Endothelial cell of umbilical vein (primary cell): ENCODE measurements around the gene TEK. TPM values are rescaled to one million over a fixed set of nuclear protein-coding genes. Genes with fewer than 3 reads are reported as not detected.

Experiments used
- BruUV-seq: library from RNA; stranded (reverse); fragments of 400-500 nt; replicated peaks from 2 replicates; lab custom pipeline; 2021; lab: Mats Ljungman, UMichigan
- CTCF ChIA-PET: fragments of 300-600, 350-600 bp; sonication (Branson Sonifier 250); formaldehyde crosslinking; loops from one replicate; lab custom pipeline; 2021; ENCODE audit warnings: antibody characterized with exemption, inconsistent platforms; lab: Charles Lee
- POLR2A ChIA-PET: fragments of 300-600, 350-600 bp; sonication (Branson Sonifier 250); formaldehyde crosslinking; loops from one replicate; lab custom pipeline; 2021; ENCODE audit warnings: antibody characterized with exemption, inconsistent platforms; lab: Charles Lee
- DNase-seq: peaks from one replicate; pipeline ENCODE4 v3.0.0-alpha.2; 2011; ENCODE audit warnings: low read depth, low spot score
- FAIRE-seq: peaks from 2 replicates; lab custom pipeline; 2011; peaks lifted over from hg19 to GRCh38; lab: Jason Lieb, UNC
- H2AFZ ChIP-seq: 2 replicates; pipeline ENCODE4 v1.6.0; 2012; ENCODE audit warnings: low read depth, low read length, control low read depth, inconsistent platforms
- H3K27ac ChIP-seq: 2 replicates; pipeline ENCODE4 v1.5.1; 2011; ENCODE audit warnings: low read depth, mild to moderate bottlenecking, control low read depth, low read length, moderate library complexity; ENCODE audit not compliant: insufficient read depth
- H3K27me3 ChIP-seq, 2 experiments: 2 replicates each; pipeline versions ENCODE4 v1.6.0 to v1.6.1; 2011; ENCODE audit warnings: low read length in 2 of 2, mixed read lengths in 1 of 2; ENCODE audit not compliant: control insufficient read depth in 2 of 2, insufficient read depth in 2 of 2
- H3K36me3 ChIP-seq, 2 experiments: 2 replicates in 1 of 2; 3 replicates in 1 of 2; pipeline ENCODE4 v1.5.1; 2011; ENCODE audit warnings: low read length in 2 of 2, mild to moderate bottlenecking in 1 of 2, moderate library complexity in 1 of 2; ENCODE audit not compliant: control insufficient read depth in 2 of 2, insufficient read depth in 2 of 2; ENCODE audit errors: extremely low read depth in 1 of 2
- H3K4me1 ChIP-seq: 3 replicates; pipeline ENCODE4 v1.5.1; 2011; ENCODE audit warnings: mild to moderate bottlenecking, low read length; ENCODE audit not compliant: control insufficient read depth, insufficient read depth; ENCODE audit errors: extremely low read depth
- H3K4me2 ChIP-seq: 2 replicates; pipeline ENCODE4 v1.6.1; 2011; ENCODE audit warnings: low read length, control low read depth, mixed read lengths; ENCODE audit not compliant: insufficient read depth
- H3K4me3 ChIP-seq, 3 experiments: fragments of 200-600 bp in 1 of 3; sonication (generic), shearing (Covaris generic) in 1 of 3; replicated peaks in 1 of 3; 2 replicates each; pipeline ENCODE4 v1.5.1; 2011 to 2016; ENCODE audit warnings: control low read depth in 3 of 3, low read length in 3 of 3, mild to moderate bottlenecking in 2 of 3, inconsistent platforms in 1 of 3, low read depth in 1 of 3, moderate library complexity in 1 of 3; ENCODE audit not compliant: insufficient read depth in 1 of 3
- H3K79me2 ChIP-seq: 2 replicates; pipeline ENCODE4 v1.6.0; 2012; ENCODE audit warnings: low read length, inconsistent platforms; ENCODE audit not compliant: control insufficient read depth, insufficient read depth
- H3K9ac ChIP-seq: replicated peaks from 2 replicates; pipeline ENCODE3; 2011; ENCODE audit warnings: low read length, control low read depth; ENCODE audit not compliant: insufficient read depth; ENCODE audit errors: extremely low read depth
- H3K9me1 ChIP-seq: replicated peaks from 3 replicates; pipeline ENCODE4 v1.6.0; 2011; ENCODE audit warnings: mild to moderate bottlenecking, low read length; ENCODE audit not compliant: control insufficient read depth, insufficient read depth; ENCODE audit errors: extremely low read depth
- H3K9me3 ChIP-seq: replicated peaks from 2 replicates; pipeline ENCODE4 v1.5.1; 2012; ENCODE audit warnings: low read length, inconsistent platforms; ENCODE audit not compliant: control insufficient read depth, insufficient read depth
- H4K20me1 ChIP-seq: replicated peaks from 2 replicates; pipeline ENCODE3; 2011; ENCODE audit warnings: mild to moderate bottlenecking, low read length; ENCODE audit not compliant: control insufficient read depth, insufficient read depth; ENCODE audit errors: extremely low read depth
- FOS ChIP-seq: IDR thresholded peaks from 2 replicates; pipeline ENCODE4 v1.6.1; 2011; ENCODE audit warnings: mild to moderate bottlenecking, low read length, moderate library complexity, borderline replicate concordance; ENCODE audit not compliant: insufficient read depth
- GATA2 ChIP-seq: IDR thresholded peaks from 2 replicates; pipeline ENCODE4 v1.7.0; 2011; ENCODE audit warnings: low read depth, mild to moderate bottlenecking, moderate library complexity, mixed read lengths, low read length; ENCODE audit not compliant: insufficient read length, insufficient read depth
- JUN ChIP-seq: IDR thresholded peaks from 2 replicates; pipeline ENCODE4 v1.6.1; 2011; ENCODE audit warnings: borderline replicate concordance, low read depth; ENCODE audit not compliant: insufficient read length, insufficient read depth
- MYC ChIP-seq: IDR thresholded peaks from one replicate; pipeline ENCODE4 v1.6.1; 2011; ENCODE audit warnings: mild to moderate bottlenecking, low read depth, low read length
- POLR2AphosphoS5 ChIP-seq: IDR thresholded peaks from 2 replicates; pipeline ENCODE4 v1.6.1; 2012; ENCODE audit warnings: low read depth, mild to moderate bottlenecking, control low read depth, low read length, moderate library complexity; ENCODE audit not compliant: insufficient read depth
- dilution Hi-C: fragments of 300-500 bp; cut with MboI; formaldehyde crosslinking; loops from one replicate; pipeline ENCODE4 v1.15.0; 2019; ENCODE audit warnings: low sequenced_read_pairs; ENCODE audit not compliant: extremely low pct_ligation_motif_present
- intact Hi-C: fragments of 100-400 bp; cut with micrococcal nuclease; formaldehyde crosslinking; loops from one replicate; pipeline ENCODE4 v1.10.0; 2022
- polyA plus RNA-seq, 4 experiments: library from polyadenylated mRNA; depleted of rRNA in 3 of 4; stranded (reverse) in 3 of 4; unstranded in 1 of 4; fragments of >200 nt; gene quantifications; 2 replicates each; pipeline versions ENCODE4 v1.2.1 to v1.2.3, GENCODE V29; 2011 to 2012; ENCODE audit warnings: missing spikeins in 1 of 4
- total RNA-seq: library from RNA; stranded (reverse); gene quantifications from 2 replicates; pipeline ENCODE4 v1.2.3, GENCODE V29; 2021
- TF ChIP-seq, protein P1 (sequence below), 2 donors: IDR thresholded peaks; 1 replicate in 1 of 2; 2 replicates in 1 of 2; pipeline ENCODE4 v1.5.1; 2011; ENCODE audit warnings: low read length in 2 of 2, mild to moderate bottlenecking in 2 of 2, moderate library complexity in 2 of 2, control low read depth in 1 of 2, inconsistent platforms in 1 of 2, low read depth in 1 of 2; ENCODE audit not compliant: insufficient read depth in 1 of 2; ENCODE audit errors: extremely low read depth in 1 of 2
- TF ChIP-seq, protein P2 (sequence below): IDR thresholded peaks from 2 replicates; pipeline ENCODE4 v1.6.1; 2011; ENCODE audit not compliant: insufficient read depth, insufficient read length

TEK gene
- total and polyA plus RNA-seq, 2 donors (not counting 3 experiments of a cell fraction or from before 2014, with no cell fraction given) = 26.9 to 44.1 TPM

DNA sequence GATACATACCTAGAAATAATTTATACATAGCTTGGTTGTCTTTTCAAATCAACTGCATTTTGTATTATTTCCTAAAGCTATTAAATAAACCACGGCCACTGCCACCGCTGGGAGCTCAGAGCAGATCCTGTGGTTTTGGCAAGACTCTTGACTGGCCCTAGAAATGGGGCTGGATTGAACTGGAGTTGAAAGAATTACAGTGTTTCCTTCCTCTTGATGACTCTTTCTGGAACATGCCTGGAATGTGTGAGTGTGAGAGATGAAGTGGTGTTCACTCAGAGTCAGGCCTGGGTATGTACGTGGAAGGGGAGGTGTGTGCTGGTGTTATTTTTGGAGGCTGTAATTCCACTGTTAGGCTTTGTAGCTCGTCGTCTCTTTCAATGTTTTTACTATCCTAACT lies 45.9 kb downstream of the TEK start:
- DNase-seq (peak; percentile 96), FAIRE-seq (peak; percentile 91)
- no peaks in the 10 kb centered on the region for H3K27me3 ChIP-seq
- ChIA-PET POLR2A (interaction anchor here (0.9 to 1.2 kb wide), 4 partner anchors 30 to 101 kb away, joined by 3 to 5 read pairs (median 4); no protein-coding TSS in a partner anchor), CTCF (interaction anchor here (0.8 to 1.8 kb wide), 16 partner anchors 10 to 124 kb away, joined by 3 to 11 read pairs (median 4); partner anchors contain the start of gene TEK)
- H3K4me2 ChIP-seq = peak overlapping the region; percentile 78
- peak overlapping the region; percentile 79 for H3K27ac ChIP-seq
- H3K4me3 ChIP-seq = no peak overlapping the region
- no peak overlapping the region for H2AFZ ChIP-seq
- no peaks in the 10 kb centered on the region for H3K9me3 ChIP-seq
- H3K4me1 ChIP-seq = peaks cover 45% of the 10 kb centered on the region
- dilution Hi-C loops = no loop called here
- H4K20me1 ChIP-seq = no peaks in the 10 kb centered on the region
- peaks cover 3 to 4% of the 10 kb centered on the region in 2 experiments for H3K36me3 ChIP-seq
- H3K9ac ChIP-seq = peak overlapping the region; percentile 53
- BruUV-seq = no TSS peak
- peaks cover 12% of the 10 kb centered on the region for H3K79me2 ChIP-seq
- intact Hi-C loops = loop anchor here (1.0 to 2.0 kb wide), 2 partner anchors 26 to 39 kb away; no protein-coding TSS in a partner anchor
- peak; percentile 93 for TF ChIP-seq POLR2AphosphoS5
- TF ChIP-seq, protein P1, sequence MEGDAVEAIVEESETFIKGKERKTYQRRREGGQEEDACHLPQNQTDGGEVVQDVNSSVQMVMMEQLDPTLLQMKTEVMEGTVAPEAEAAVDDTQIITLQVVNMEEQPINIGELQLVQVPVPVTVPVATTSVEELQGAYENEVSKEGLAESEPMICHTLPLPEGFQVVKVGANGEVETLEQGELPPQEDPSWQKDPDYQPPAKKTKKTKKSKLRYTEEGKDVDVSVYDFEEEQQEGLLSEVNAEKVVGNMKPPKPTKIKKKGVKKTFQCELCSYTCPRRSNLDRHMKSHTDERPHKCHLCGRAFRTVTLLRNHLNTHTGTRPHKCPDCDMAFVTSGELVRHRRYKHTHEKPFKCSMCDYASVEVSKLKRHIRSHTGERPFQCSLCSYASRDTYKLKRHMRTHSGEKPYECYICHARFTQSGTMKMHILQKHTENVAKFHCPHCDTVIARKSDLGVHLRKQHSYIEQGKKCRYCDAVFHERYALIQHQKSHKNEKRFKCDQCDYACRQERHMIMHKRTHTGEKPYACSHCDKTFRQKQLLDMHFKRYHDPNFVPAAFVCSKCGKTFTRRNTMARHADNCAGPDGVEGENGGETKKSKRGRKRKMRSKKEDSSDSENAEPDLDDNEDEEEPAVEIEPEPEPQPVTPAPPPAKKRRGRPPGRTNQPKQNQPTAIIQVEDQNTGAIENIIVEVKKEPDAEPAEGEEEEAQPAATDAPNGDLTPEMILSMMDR (IDR thresholded peaks at IDR 0.05; ENCODE audit: extremely low read depth in 1 of 2, insufficient read depth in 1 of 2, low read depth in 1 of 2, low read length in 2 of 2) = no peak
- peak; percentile 74 for TF ChIP-seq FOS
- TF ChIP-seq MYC = no peak
- TF ChIP-seq GATA2 = peak; percentile 45
- TF ChIP-seq JUN = peak; percentile 88
- TF ChIP-seq, protein P2, sequence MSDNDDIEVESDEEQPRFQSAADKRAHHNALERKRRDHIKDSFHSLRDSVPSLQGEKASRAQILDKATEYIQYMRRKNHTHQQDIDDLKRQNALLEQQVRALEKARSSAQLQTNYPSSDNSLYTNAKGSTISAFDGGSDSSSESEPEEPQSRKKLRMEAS = no peak
- no peaks in the 10 kb centered on the region for H3K9me1 ChIP-seq
